GM12873 (cell line): ENCODE results near the gene MRPS12.

Experiments
- CTCF ChIP-seq: IDR thresholded peaks from 2 replicates; pipeline ENCODE4 v1.5.1; 2012; ENCODE audit warnings: low read depth, mild to moderate bottlenecking, moderate library complexity, low read length, control low read depth; ENCODE audit not compliant: insufficient read depth; ENCODE audit errors: missing control alignments

MRPS12 gene

GRCh38 chr19:38912600-38913514, 17.9 kb upstream of the MRPS12 start:
- no peak for TF ChIP-seq CTCF

- no peak for TF ChIP-seq CTCF
Measured at GRCh38 chr19:38913958-38914357, 16.8 kb upstream of the MRPS12 start.

- TF ChIP-seq CTCF, result no peak
Measured at GRCh38 chr19:38915329-38916321, 15.1 kb upstream of the MRPS12 start.

GRCh38 chr19:38917516-38917915, 13.2 kb upstream of the MRPS12 start:
- TF ChIP-seq CTCF, result no peak

- peak; percentile 19 for TF ChIP-seq CTCF
Measured at GRCh38 chr19:38917921-38918491, 12.7 kb upstream of the MRPS12 start.

GRCh38 chr19:38918526-38918925, 12.2 kb upstream of the MRPS12 start:
- no peak for TF ChIP-seq CTCF
